ENCODE results near the gene HORMAD2. TPM values are rescaled to one million over a fixed set of nuclear protein-coding genes. Genes with fewer than 3 reads are reported as not detected.
A peak's percentile ranks its signal among the peaks of the same experiment; 100 is the strongest.

HORMAD2 gene
- total and polyA plus RNA-seq, 9 of the 15 experiments (the other 6 are each of a cell fraction or from before 2014, with no cell fraction given) = not detected

DNA sequence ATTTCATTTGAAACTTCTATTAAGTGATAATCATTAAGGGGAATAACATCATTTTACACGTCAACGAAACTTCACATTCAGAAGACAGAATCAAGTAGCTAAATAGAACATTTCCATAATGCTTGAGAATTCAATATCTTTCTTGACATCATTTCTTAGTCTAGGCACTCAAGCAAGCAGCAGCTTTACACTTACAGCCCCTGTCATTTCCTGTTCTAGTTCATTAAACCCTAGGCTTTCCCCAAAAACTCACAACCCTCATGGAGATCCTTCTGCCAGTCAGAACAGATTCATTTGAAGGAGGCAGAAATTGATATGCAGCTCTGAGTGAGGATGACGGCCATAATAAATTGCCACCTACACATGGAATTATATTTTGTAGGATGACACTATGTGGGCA lies 5.3 kb upstream of the HORMAD2 start:
- TF ChIP-seq FOXJ2 (tag; IDR thresholded peaks at IDR 0.05) = no peak
- TF ChIP-seq NR1H2 (CRISPR knock-in tag; IDR thresholded peaks at IDR 0.05) = no peak
- TF ChIP-seq CBX8 (IDR thresholded peaks at IDR 0.05; ENCODE audit: borderline replicate concordance, extremely low read depth, low read depth, low read length, poor library complexity, severe bottlenecking) = peak; percentile 60
- no peak for TF ChIP-seq VEZF1 (CRISPR knock-in tag; IDR thresholded peaks at IDR 0.05)
- Histone ChIP-seq H3K27me3 (ENCODE audit: control insufficient read depth in 2 of 2, insufficient read depth in 2 of 2, low read length in 2 of 2) (peaks cover 8 to 9% of the 10 kb centered on the region in 2 experiments; a peak in 4 of 5 replicates), H3K79me2 (ENCODE audit: control insufficient read depth, insufficient read depth, low read length) (no peaks in the 10 kb centered on the region), H3K4me3 (no peak overlapping the region), H3K9me1 (ENCODE audit: control insufficient read depth, insufficient read depth, low read length) (no peaks in the 10 kb centered on the region), H4K20me1 (replicated peaks; ENCODE audit: control insufficient read depth, insufficient read depth, low read length) (no peaks in the 10 kb centered on the region), H3K27ac (ENCODE audit: extremely low read depth, low read depth, low read length) (no peak overlapping the region), H3K9ac (ENCODE audit: insufficient read depth in 1 of 2, low read depth in 2 of 2, low read length in 2 of 2) (no peak overlapping the region), H3K4me2 (ENCODE audit: insufficient read depth, low read length) (no peak overlapping the region), H3K9me3 (replicated peaks; ENCODE audit: control insufficient read depth, insufficient read depth, low read depth, low read length) (no peaks in the 10 kb centered on the region), H3K4me1 (replicated peaks in 1 of 2; ENCODE audit: control insufficient read depth in 2 of 2, insufficient read depth in 2 of 2, low read length in 2 of 2) (peaks cover 0 to under 1% of the 10 kb centered on the region in 2 experiments; a peak in 1 of 5 replicates), H2AFZ (ENCODE audit: low read depth, low read length) (no peak overlapping the region), H3K36me3 (ENCODE audit: control insufficient read depth, insufficient read depth, low read length) (no peaks in the 10 kb centered on the region)
- ChIA-PET CTCF (ENCODE audit: low intra/inter-chr PET ratio) (no interaction called here), POLR2A (no interaction called here)
- in situ Hi-C loops (cut with MboI) (loop anchor here (25.0 kb wide), 1 partner anchor 388 kb away; no protein-coding TSS in a partner anchor), intact Hi-C loops (cut with micrococcal nuclease) (no loop called here)
- ATAC-seq (no peak), DNase-seq (ENCODE audit: extremely low read depth in 1 of 4, low spot score in 3 of 4) (no peak), FAIRE-seq (no peak)
- no TSS peak for BruUV-seq (replicated peaks)
- 4% methylated on average over 3 of the region's 3 CpGs for WGBS (ENCODE audit: insufficient coverage, low coverage, missing lambda C conversion rate)
